GM13977 (cell line): ENCODE data around the gene CCDC69.
"Not testable (repeated sequence)": the region's sequence is repeated elsewhere in the genome, so short reads cannot be mapped to it uniquely, and the experiment has no call there.

ENCODE experiments used
- DNase-seq: peaks from one replicate; pipeline ENCODE4 v3.0.0; 2012; ENCODE audit warnings: low spot score
- in situ Hi-C: fragments of 300-500 bp; cut with MboI; formaldehyde crosslinking; loops from one replicate; pipeline ENCODE4 v1.12.0; 2022; ENCODE audit warnings: low sequenced_read_pairs, low pct_unique_long_range_greater_than_20kb, mixed read lengths, inconsistent platforms; ENCODE audit not compliant: unreplicated experiment
- TF ChIP-seq, protein P1 (sequence below): IDR thresholded peaks from 2 replicates; pipeline ENCODE4 v1.5.1; 2012; ENCODE audit warnings: mild to moderate bottlenecking, control low read depth; ENCODE audit not compliant: insufficient read depth; ENCODE audit errors: extremely low read depth, missing control alignments

CCDC69 gene

DNA sequence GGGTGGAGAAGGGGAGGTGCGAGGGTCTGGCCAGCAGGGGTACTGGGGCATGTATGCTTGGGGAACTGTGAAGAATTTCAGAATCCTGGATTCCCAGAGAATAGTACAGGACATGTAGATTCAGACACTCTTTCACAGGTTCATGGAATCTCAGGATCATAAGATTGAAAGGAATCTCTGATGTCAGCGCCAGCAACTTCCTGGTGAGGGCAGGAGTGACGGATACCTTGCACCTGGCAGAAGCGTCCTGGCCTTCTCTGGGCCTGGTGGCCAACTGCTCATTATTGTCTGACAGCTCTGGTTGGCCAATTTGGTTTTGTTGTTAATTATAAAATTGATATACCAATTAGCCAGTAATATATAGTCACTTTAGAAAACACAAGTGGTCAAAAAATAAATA is 36.0 kb upstream of the CCDC69 start:
- in situ Hi-C loops, result no loop called here

DNA sequence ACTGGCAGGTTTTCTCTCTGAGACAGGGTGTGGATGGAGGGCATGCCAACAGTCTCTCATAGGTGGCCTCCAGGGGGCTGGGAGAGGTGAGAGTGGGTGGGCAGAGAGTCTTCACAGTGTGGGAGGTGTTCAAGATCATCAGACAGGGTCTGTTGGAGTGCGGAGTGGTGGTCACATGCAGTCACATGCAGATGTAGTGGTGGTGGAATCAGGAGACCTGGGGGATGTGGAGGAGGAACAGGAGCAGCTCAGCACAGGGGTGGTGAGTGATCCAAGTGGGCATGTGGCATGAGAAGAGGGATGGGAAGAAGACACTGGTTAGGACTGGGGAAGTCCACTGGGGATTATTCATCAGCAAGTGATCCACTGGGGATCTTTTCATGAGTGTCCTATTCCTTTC is 34.9 kb upstream of the CCDC69 start:
- no peak for DNase-seq
- in situ Hi-C loops, result no loop called here
- TF ChIP-seq, protein P1, sequence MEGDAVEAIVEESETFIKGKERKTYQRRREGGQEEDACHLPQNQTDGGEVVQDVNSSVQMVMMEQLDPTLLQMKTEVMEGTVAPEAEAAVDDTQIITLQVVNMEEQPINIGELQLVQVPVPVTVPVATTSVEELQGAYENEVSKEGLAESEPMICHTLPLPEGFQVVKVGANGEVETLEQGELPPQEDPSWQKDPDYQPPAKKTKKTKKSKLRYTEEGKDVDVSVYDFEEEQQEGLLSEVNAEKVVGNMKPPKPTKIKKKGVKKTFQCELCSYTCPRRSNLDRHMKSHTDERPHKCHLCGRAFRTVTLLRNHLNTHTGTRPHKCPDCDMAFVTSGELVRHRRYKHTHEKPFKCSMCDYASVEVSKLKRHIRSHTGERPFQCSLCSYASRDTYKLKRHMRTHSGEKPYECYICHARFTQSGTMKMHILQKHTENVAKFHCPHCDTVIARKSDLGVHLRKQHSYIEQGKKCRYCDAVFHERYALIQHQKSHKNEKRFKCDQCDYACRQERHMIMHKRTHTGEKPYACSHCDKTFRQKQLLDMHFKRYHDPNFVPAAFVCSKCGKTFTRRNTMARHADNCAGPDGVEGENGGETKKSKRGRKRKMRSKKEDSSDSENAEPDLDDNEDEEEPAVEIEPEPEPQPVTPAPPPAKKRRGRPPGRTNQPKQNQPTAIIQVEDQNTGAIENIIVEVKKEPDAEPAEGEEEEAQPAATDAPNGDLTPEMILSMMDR, result no peak

More for the DNA sequence above, 36.0 kb upstream of the CCDC69 start:
- TF ChIP-seq, protein P1, result no peak
- DNase-seq, result no peak

DNA sequence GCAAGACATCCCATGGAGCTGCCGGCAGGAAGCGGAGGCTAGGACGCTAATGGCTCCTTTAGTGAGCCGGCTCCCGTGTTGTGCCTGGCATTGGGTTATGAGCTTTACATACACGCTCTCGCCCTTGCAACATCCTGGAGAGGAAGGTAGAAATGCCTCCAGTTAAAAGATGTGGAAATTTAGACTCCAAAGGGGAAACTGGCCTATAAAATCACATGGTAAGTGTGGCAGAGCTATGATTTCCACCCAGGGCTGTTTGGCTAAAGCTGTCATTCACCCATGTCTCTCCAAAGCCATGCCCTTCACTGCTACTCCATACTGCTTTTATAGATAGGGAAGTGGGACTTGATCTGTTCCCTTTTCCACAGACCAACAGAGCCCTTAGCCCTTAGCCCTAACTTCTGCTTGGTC is 34.3 kb upstream of the CCDC69 start:
- TF ChIP-seq, protein P1, result no peak
- no peak for DNase-seq
- in situ Hi-C loops, result no loop called here

DNA sequence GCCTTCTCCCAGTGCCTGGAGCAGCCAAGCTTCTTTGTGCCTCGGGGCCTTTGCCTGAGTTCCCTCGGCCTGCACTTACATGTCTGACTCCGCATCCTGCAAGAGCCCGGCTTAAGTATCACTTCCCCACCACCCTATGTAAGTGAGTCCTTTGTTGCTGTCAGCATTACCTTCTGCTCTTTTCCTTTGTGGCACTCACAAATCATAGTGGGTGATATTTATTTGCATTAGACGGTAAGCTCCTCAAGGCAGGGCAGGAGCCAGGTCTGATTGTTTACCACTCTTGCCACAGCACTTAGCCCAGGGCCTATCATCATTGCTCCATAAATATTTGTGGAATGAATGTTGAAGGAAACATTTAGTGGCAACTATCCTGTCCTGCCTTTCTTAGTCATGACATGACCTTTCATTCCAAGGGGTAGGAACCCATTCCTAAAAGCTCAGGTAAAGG is 33.9 kb upstream of the CCDC69 start:
- TF ChIP-seq, protein P1, result no peak
- in situ Hi-C loops, result no loop called here
- peak; percentile 40 for DNase-seq

DNA sequence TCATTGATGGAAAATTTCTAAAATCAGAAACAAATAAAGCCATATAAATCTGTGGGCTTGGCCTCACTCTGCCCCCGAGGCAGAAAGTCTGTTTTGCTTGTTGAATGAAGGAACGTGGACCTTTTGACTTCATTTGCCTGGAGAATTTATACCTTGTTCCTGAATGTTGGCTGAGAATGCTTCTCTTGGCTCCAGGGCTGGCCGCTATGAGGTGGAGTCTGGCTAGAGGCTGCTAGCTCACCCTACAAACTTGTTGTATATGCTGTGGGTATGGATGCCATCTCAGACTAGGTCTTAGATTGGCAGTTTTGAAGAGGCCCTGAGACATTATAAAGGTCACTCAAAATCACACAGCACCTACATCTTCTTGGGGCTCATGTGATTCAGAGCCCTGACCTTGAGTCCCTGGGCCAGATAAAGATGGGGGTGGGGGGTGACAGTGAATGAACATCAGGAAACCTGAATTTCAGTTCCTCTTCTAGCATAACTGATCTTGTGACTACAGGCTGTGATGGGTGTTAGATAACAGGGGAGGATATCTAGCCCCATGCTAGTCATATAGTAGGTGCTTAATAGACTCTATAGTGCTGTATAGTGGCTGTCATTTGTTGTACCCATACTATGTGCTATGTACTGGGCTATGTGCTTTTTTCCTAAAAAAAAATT is 31.9 kb upstream of the CCDC69 start:
- TF ChIP-seq, protein P1, result no peak
- in situ Hi-C loops, result no loop called here
- DNase-seq, result peak; percentile 70

DNA sequence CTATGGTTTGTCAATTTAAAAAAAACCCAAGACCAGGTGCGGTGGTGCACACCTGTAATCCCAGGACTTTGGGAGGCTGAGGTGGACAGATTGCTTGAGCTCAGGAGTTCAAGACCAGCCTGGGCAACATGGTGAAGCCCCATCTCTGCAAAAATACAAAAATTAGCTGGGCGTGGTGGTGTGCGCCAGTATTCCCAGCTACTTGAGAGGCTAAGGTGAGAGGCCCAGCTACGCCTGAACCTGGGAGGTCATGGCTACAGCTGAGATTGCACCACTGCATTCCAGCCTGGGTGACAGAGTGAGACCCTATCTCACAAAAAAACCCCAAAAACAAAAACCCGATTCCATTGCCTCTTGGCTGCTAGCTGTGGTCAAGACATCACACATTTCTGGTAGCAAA is 31.1 kb upstream of the CCDC69 start:
- DNase-seq, in situ Hi-C loops: not testable (repeated sequence)

DNA sequence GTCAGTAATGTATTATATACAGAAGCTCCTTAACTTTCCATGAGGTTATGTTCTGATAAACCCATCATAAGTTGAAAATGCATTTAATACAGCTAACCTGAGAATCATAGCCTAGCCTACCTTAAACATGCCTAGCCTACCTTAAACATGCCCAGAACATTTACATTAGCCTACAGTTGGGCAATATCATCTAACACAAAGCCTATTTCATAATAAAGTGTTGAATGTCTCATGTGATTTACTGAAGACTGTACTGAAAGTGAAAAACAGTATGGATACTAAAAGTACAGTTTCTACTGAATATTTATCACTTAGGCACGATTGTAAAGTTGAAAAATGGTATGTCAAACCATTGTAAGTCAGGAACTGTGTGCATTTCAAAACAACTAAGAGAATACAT is 30.7 kb upstream of the CCDC69 start:
- TF ChIP-seq, protein P1, result no peak
- DNase-seq, result no peak
- in situ Hi-C loops, result no loop called here
